Heart right ventricle (tissue), 16 donors: ENCODE results near the gene UTS2B. TPM values are rescaled to one million over a fixed set of nuclear protein-coding genes. Genes with fewer than 3 reads are reported as not detected.

Experiments used
- ATAC-seq, 8 donors: fragments of 200-7000 bp; cut with Tn5 transposase; one replicate each; pipeline ENCODE4 v1.9.1; 2020; ENCODE audit warnings: mild to moderate bottlenecking in 8 of 8, moderate library complexity in 8 of 8, moderate number of reproducible peaks in 1 of 8
- DNase-seq, 2 donors: peaks; one replicate each; pipeline ENCODE4 v3.0.0-alpha.2; 2020
- H3K27ac ChIP-seq, 10 donors: fragments of 200-600 bp; sonication (generic) in 2 of 10; one replicate each; pipeline versions ENCODE4 v1.5.0 to v1.8.0; 2020 to 2022; ENCODE audit warnings: mild to moderate bottlenecking in 3 of 10
- H3K27me3 ChIP-seq, 7 donors: fragments of 200-600 bp; one replicate each; pipeline ENCODE4 v1.8.0; 2021 to 2022; ENCODE audit warnings: mild to moderate bottlenecking in 2 of 7
- H3K36me3 ChIP-seq, 9 donors: fragments of 200-600 bp; sonication (generic) in 1 of 9; one replicate each; pipeline versions ENCODE4 v1.5.0 to v1.8.0; 2020 to 2022; ENCODE audit warnings: mild to moderate bottlenecking in 2 of 9
- H3K4me1 ChIP-seq, 9 donors: fragments of 200-600 bp; sonication (generic) in 1 of 9; one replicate each; pipeline versions ENCODE4 v1.5.0 to v1.8.0; 2020 to 2022; ENCODE audit warnings: mild to moderate bottlenecking in 4 of 9
- H3K4me3 ChIP-seq, 10 donors: fragments of 200-600 bp; sonication (generic) in 2 of 10; one replicate each; pipeline versions ENCODE4 v1.5.0 to v1.8.0; 2020 to 2022; ENCODE audit warnings: mild to moderate bottlenecking in 7 of 10, moderate library complexity in 2 of 10
- H3K9me3 ChIP-seq, 11 donors: fragments of 200-600 bp in 10 of 11; sonication (generic) in 2 of 11; one replicate each; pipeline versions ENCODE4 v1.5.0 to v1.8.0; 2013 to 2022; ENCODE audit warnings: mild to moderate bottlenecking in 2 of 11, control low read depth in 1 of 11, moderate library complexity in 1 of 11
- WGBS, 2 donors: extraction: QIAGEN DNeasy Blood & Tissue Kit; methylation state at CpG; one replicate each; pipeline ENCODE4 v1.1.7; 2013; ENCODE audit warnings: inconsistent platforms in 1 of 2; 5-methylcytosine and 5-hydroxymethylcytosine counted together
- intact Hi-C, 10 donors: fragments of 100-400 bp; cut with DNase I; formaldehyde crosslinking; loops; one replicate each; pipeline versions ENCODE4 v1.11.1 to v1.14.2; 2022
- polyA plus RNA-seq, 2 donors: library from polyadenylated mRNA; stranded (reverse); fragments of 200-250 nt; gene quantifications; one replicate each; pipeline ENCODE4 v1.2.3, GENCODE V29; 2013
- total RNA-seq, 10 donors: library from RNA; stranded (reverse); fragmentation: NEBNext Ultra II Directional in 3 of 10; extraction: Animal tissue kit (Norgen Biotek cat#: 25700) in 3 of 10; gene quantifications; one replicate each; pipeline versions ENCODE4 v1.2.1 to v1.2.4, GENCODE V29; 2021 to 2023
- TF ChIP-seq, protein P1 (sequence below), 9 donors: fragments of 200-600 bp; sonication (generic) in 2 of 9; IDR thresholded peaks; one replicate each; pipeline versions ENCODE4 v1.5.0 to v1.8.0; 2021 to 2022; ENCODE audit warnings: antibody characterized with exemption in 9 of 9, mild to moderate bottlenecking in 5 of 9, moderate library complexity in 1 of 9
- donor health status: Arrhythmogenic right ventricular cardiomyopathy.
- donor health status: ischemic (EF 13 %, LVEDD 7.1; RV severe dilation, severe dysfunction).
- donor health status: healthy with polysubstance abuse.
- donor health status: DM: no; HTN: yes; CAD: no.
- donor health status: DM: no; HTN: no; CAD: no.
- donor health status: ischemic (EF 25% LVEDD 6.9; RV normal size, moderate dysfunction).
- donor health status: ischemic (EF 25% LVEDD 5.7; RV mildly dilated, moderate dysfunction).
- donor health status: healthy.
- donor health status: DM: yes; HTN: yes; CAD: no.
- donor health status: Ischemic cardiomyopathy.
- donor health status: ischemic (EF 35%, LVEDD 5.7; RV mildly dilated, moderate dysfunction).
- donor health status: nonischemic (EF 11% LVEDD 7.7; RV severe dilation, severe dysfunction).
- donor health status: DM: yes; HTN: yes; CAD: no.
- donor health status: PGD.
- donor health status: ischemic (EF 29% LVEDD 5.4; RV normal size, mild dysfunction).
- donor health status: nonischemic (EF 23%, LVEDD 6.1; RV moderate dilation, normal function).

Gene UTS2B
- total and polyA plus RNA-seq, 12 donors: 0.10 to 0.53 (median 0.25) TPM; not detected in 5

DNA sequence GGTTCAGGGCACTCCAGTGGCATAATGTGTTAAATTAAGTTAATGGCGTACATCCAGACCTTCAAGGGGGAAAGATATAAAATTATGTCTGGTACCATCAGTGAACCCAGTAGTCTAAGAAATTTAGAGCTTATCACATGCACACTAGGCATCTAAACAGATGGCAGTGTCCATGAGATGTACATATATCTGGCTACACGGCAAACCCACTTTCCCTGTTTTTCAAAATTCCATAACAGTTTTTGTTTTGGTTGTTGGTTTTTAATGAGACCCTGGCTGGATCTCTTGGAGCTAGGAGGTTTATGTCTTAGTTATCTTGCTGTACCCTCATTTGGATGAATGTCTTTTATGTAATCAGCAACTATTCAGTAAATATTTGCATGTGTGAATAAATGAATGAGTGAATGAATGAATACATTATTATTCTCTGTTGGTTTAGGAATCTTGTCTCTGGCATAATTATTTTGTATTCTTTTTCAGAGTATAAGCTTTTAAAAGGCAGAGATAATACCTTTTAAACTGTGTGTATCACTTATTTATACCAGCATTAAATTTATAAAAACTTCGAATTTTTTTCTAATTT lies 3.1 kb upstream of the UTS2B start:
- no peak overlapping the region for H3K4me3 ChIP-seq
- TF ChIP-seq, protein P1, sequence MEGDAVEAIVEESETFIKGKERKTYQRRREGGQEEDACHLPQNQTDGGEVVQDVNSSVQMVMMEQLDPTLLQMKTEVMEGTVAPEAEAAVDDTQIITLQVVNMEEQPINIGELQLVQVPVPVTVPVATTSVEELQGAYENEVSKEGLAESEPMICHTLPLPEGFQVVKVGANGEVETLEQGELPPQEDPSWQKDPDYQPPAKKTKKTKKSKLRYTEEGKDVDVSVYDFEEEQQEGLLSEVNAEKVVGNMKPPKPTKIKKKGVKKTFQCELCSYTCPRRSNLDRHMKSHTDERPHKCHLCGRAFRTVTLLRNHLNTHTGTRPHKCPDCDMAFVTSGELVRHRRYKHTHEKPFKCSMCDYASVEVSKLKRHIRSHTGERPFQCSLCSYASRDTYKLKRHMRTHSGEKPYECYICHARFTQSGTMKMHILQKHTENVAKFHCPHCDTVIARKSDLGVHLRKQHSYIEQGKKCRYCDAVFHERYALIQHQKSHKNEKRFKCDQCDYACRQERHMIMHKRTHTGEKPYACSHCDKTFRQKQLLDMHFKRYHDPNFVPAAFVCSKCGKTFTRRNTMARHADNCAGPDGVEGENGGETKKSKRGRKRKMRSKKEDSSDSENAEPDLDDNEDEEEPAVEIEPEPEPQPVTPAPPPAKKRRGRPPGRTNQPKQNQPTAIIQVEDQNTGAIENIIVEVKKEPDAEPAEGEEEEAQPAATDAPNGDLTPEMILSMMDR (IDR thresholded peaks at IDR 0.05): no peak
- H3K36me3 ChIP-seq: no peaks in the 10 kb centered on the region
- no peak for DNase-seq
- intact Hi-C loops: loop anchor here in 4 of 10 donors (5.0 to 10.0 kb wide), 3 partner anchors 34 to 51 kb away; no protein-coding TSS in a partner anchor
- H3K4me1 ChIP-seq: peaks cover 9 to 84% (median 75%) of the 10 kb centered on the region in 9 donors
- H3K27ac ChIP-seq: peak overlapping the region in 3 of 10 donors; percentile 1 to 99 (median 98)
- WGBS, 2 donors: 84 to 88% methylated on average over 3 of the region's 3 CpGs
- no peak for ATAC-seq
- no peaks in the 10 kb centered on the region for H3K9me3 ChIP-seq
- H3K27me3 ChIP-seq: no peaks in the 10 kb centered on the region

DNA sequence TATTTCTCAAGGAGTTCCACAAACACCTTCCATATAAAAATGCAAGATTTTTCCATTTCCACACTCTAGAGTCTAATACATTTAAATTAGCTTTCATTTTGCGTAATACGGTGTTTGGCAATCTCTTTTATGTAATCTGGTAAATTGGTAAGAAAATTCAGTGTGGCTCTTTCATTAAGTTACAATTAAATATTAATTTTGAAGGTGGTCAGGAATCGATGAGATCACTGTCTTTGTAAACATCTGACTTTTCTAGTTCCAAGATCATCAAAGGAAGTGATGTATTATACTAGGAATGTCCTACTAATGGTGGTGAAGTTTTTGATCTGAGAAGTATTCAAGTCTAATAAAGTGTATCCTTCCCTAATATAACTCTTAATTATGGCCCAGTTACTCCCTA lies 1.1 kb upstream of the UTS2B start:
- ATAC-seq: no peak
- 48 to 64% methylated on average over 3 of the region's 3 CpGs for WGBS, 2 donors
- Histone ChIP-seq H3K4me3 (peak overlapping the region; percentile 77 to 97 (median 92)), H3K4me1 (peaks cover 9 to 69% (median 63%) of the 10 kb centered on the region in 9 donors), H3K36me3 (no peaks in the 10 kb centered on the region), H3K9me3 (no peaks in the 10 kb centered on the region), H3K27me3 (no peaks in the 10 kb centered on the region), H3K27ac (peak overlapping the region; percentile 90 to 99 (median 97))
- no peak for DNase-seq
- intact Hi-C loops: loop anchor here in 4 of 10 donors (5.0 to 10.0 kb wide), 3 partner anchors 36 to 53 kb away; no protein-coding TSS in a partner anchor
- TF ChIP-seq, protein P1 (IDR thresholded peaks at IDR 0.05): no peak

DNA sequence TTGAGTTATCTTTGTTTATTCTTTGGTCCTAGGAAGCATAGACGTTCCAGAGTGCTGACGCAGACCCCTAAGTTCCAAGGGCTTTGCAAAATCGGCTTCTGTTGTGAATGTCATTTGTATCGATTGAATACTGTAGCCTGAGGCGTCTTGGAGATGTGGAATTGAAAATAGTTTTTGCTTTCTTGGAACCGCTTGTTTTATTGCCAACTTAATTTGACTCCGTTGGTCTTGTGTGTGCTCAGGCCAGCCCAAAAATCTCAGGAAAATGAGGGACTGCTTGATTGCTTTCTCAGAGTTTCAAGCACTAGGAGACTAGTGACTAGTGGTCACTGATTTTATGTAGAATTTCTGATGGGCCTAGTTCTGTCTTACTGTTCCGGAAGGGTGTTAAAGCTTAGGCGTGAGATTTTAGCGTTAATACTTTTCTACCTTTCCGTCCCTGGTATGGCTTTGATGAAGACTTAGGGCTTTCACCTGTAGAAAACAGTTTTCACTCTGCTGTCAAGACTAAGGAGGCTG lies 263 bp upstream of the UTS2B start:
- H3K36me3 ChIP-seq: no peaks in the 10 kb centered on the region
- DNase-seq: peak in 1 of 2 donors; percentile 13
- H3K27ac ChIP-seq: peak overlapping the region; percentile 90 to 99 (median 97)
- peak overlapping the region; percentile 77 to 97 (median 92) for H3K4me3 ChIP-seq
- intact Hi-C loops: loop anchor here in 4 of 10 donors (5.0 to 10.0 kb wide), 3 partner anchors 37 to 54 kb away; no protein-coding TSS in a partner anchor
- 10 to 12% methylated on average over 11 of the region's 11 CpGs for WGBS, 2 donors
- H3K9me3 ChIP-seq: no peaks in the 10 kb centered on the region
- H3K4me1 ChIP-seq: peaks cover 9 to 62% (median 57%) of the 10 kb centered on the region in 9 donors
- TF ChIP-seq, protein P1 (IDR thresholded peaks at IDR 0.05): no peak
- H3K27me3 ChIP-seq: no peaks in the 10 kb centered on the region
- ATAC-seq: peak in 4 of 8 donors; percentile 3 to 41 (median 40)

DNA sequence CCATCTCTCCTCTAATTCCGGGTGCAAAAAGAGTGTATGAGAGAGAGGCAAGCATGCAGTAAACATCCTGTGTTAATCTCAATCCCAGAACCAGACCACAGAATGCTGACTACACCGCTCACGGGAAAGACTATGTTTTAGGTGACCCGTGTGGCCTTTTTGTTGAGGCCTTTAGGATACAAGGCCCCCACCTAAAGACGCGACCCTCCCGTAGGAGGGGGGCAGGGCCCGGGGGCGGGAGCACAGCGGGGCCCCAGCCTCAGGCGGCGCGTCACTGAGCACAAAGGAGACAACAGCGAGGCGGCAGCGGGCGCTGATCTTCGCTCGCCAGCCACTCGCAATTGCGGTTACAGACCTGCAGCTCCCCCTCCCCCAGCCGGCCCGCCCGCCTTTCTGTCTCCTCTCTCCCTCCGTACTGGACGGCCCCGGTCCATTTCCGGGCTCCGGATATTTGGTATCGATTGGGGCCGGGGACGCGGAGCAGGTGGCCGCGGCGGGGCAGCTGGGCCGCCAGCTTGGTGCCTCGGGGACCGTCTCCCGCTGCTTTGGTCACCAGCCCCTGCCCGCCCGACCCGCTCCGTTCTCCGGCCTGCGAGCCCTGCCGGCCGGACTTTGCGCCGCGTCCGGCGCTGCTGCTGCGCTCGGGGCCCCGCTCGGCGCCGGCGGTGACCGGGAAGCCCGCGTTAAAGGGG lies 1.2 kb downstream of the UTS2B start, which contains the start of gene CCDC50:
Gene CCDC50, plus strand, starts transcription at position 433 of the 692 bp plus-strand sequence. CDS start 281 bp downstream, outside the sequence.
- Histone ChIP-seq H3K27ac (peak within 1 kb of the TSS; percentile 90 to 99 (median 97)), H3K36me3 (no peaks in the 10 kb centered on the region), H3K9me3 (no peaks in the 10 kb centered on the region), H3K27me3 (no peaks in the 10 kb centered on the region), H3K4me1 (peaks cover 9 to 48% (median 43%) of the 10 kb centered on the region in 9 donors), H3K4me3 (peak within 1 kb of the TSS; percentile 77 to 97 (median 92))
- DNase-seq: peak; percentile 89 to 90
- peak; percentile 86 to 94 (median 92) for ATAC-seq
- WGBS, 2 donors: 0% methylated on average over 63 of the region's 63 CpGs
- TF ChIP-seq, protein P1 (IDR thresholded peaks at IDR 0.05): no peak
- intact Hi-C loops: loop anchor here in 2 of 10 donors (1.0 to 5.0 kb wide), 2 partner anchors 33 to 34 kb away; no protein-coding TSS in a partner anchor
